Aorta (tissue), 5 donors: ENCODE results near the gene MAP3K14. TPM values are rescaled to one million over a fixed set of nuclear protein-coding genes. Genes with fewer than 3 reads are reported as not detected.

Experiments
- ATAC-seq: fragments of 200-7000 bp; cut with Tn5 transposase; one replicate; pipeline ENCODE4 v1.9.1; 2022; ENCODE audit warnings: moderate library complexity; ENCODE audit not compliant: low FRiP score
- DNase-seq, 2 donors: peaks; one replicate each; pipeline ENCODE4 v3.0.0-alpha.2; 2020
- H3K27ac ChIP-seq, 2 donors: one replicate each; pipeline ENCODE4 v1.5.1; 2013; ENCODE audit warnings: low read length in 2 of 2, mild to moderate bottlenecking in 2 of 2, moderate library complexity in 2 of 2, control low read depth in 1 of 2, inconsistent platforms in 1 of 2, low read depth in 1 of 2
- H3K27me3 ChIP-seq, 2 donors: one replicate each; pipeline ENCODE4 v1.6.1; 2013; ENCODE audit warnings: control low read depth in 1 of 2, low read length in 1 of 2, mild to moderate bottlenecking in 1 of 2, moderate library complexity in 1 of 2; ENCODE audit not compliant: insufficient read depth in 2 of 2, control insufficient read depth in 1 of 2
- H3K36me3 ChIP-seq, 2 donors: one replicate each; pipeline ENCODE4 v1.6.1; 2013; ENCODE audit warnings: control low read depth in 1 of 2, low read length in 1 of 2, mild to moderate bottlenecking in 1 of 2; ENCODE audit not compliant: insufficient read depth in 2 of 2, control insufficient read depth in 1 of 2
- H3K4me1 ChIP-seq, 2 donors: one replicate each; pipeline ENCODE4 v1.6.1; 2013; ENCODE audit warnings: low read length in 2 of 2, control low read depth in 1 of 2, mild to moderate bottlenecking in 1 of 2, moderate library complexity in 1 of 2; ENCODE audit not compliant: insufficient read depth in 2 of 2, control insufficient read depth in 1 of 2
- H3K4me3 ChIP-seq, 2 donors: one replicate each; pipeline ENCODE4 v1.5.1; 2013; ENCODE audit warnings: low read length in 2 of 2, control low read depth in 1 of 2, mild to moderate bottlenecking in 1 of 2
- H3K9me3 ChIP-seq: one replicate; pipeline ENCODE4 v1.6.1; 2013; ENCODE audit warnings: mild to moderate bottlenecking, low read length; ENCODE audit not compliant: control insufficient read depth
- WGBS, 2 donors: extraction: QIAGEN DNeasy Blood & Tissue Kit; methylation state at CpG; one replicate each; pipeline ENCODE4 v1.1.7; 2013; 5-methylcytosine and 5-hydroxymethylcytosine counted together
- intact Hi-C, 2 donors: fragments of 100-400 bp; cut with DNase I; formaldehyde crosslinking; loops; one replicate each; pipeline versions ENCODE4 v1.14.2 to v1.15.0; 2022
- polyA plus RNA-seq, 2 donors: library from polyadenylated mRNA; stranded (reverse); fragments of 200-250 nt; gene quantifications; one replicate each; pipeline ENCODE4 v1.2.3, GENCODE V29; 2013
- total RNA-seq, 2 donors: library from RNA; stranded (reverse); fragmentation: NEBNext Ultra II Directional; extraction: Animal tissue kit (Norgen Biotek cat#: 25700); gene quantifications; one replicate each; pipeline ENCODE4 v1.2.1, GENCODE V29; 2021
- donor health status: healthy with polysubstance abuse.
- donor health status: Bipolar disorder and iron deficiency.
- donor health status: DM: no; HTN: no; CAD: no.
- donor health status: DM: no; HTN: no; CAD: no.
- donor health status: DM: yes; HTN: yes; CAD: no.

The MAP3K14 gene
- total and polyA plus RNA-seq, 4 donors, result 5.9 to 19.7 (median 8.3) TPM

DNA sequence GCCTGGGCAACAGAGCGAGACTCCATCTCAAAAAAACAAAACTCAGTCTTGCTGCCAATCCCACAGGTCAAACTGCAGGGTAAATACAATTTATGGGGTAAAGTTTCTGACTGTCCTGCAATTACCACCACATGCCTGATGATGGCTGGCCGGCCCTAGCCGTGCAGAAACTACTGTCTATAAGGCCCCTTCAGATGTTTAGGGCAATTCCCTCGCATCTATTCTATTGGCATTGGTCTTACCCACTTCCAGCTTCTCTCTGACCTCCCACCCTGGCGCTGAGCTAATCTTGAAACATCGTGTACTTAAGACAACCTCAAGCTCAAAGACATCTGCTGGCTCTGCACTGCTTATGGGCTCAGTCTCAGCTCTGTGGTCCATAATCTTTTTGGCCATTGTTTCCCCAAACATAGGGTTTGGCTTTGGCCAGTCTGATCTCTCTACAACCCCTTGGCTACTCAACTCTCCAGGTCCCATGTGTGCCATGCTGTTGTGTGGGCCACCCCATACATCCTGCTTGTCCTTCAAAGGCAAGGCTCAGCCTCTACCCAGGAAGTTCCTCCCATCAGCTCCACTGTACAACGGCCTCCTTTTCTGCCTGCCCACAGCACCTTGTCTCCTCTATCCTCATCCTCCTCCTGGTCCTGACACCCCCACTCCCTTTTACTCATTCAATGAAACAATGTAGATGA lies 16.6 kb downstream of the MAP3K14 start:
- intact Hi-C loops, result no loop called here
- H3K4me1 ChIP-seq, result peaks cover 0 to 6% of the 10 kb centered on the region in 2 donors
- no peaks in the 10 kb centered on the region for H3K9me3 ChIP-seq
- no peak overlapping the region for H3K4me3 ChIP-seq
- ATAC-seq (no peak), DNase-seq (no peak)
- peaks cover 0 to 2% of the 10 kb centered on the region in 2 donors for H3K36me3 ChIP-seq
- WGBS, 2 donors, result 88 to 91% methylated on average over 7 of the region's 7 CpGs
- H3K27me3 ChIP-seq, result no peaks in the 10 kb centered on the region
- H3K27ac ChIP-seq, result no peak overlapping the region

DNA sequence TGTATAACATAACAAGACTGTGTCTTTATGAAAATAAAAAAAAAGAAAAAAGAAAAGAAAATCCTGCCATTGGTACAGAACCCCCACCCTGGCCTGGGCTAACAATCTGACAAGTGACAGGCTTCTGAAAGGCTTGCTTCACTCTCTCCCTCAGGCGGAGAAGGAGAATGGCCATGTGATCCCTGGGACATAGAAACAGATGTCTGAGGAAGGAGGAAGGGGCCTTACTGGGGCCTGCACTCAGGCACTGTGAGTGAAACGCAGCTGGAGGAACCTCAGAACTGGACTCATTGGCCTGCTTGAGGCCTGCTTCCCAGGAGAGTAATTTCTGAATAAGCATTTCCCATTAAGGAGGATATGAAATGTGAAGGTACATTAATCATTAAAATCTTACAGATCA lies 17.5 kb downstream of the MAP3K14 start:
- peak in 1 of 2 donors; percentile 61 for DNase-seq
- Histone ChIP-seq H3K9me3 (no peaks in the 10 kb centered on the region), H3K4me3 (no peak overlapping the region), H3K27me3 (no peaks in the 10 kb centered on the region), H3K27ac (no peak overlapping the region), H3K4me1 (peaks cover 2 to 6% of the 10 kb centered on the region in 2 donors), H3K36me3 (no peaks in the 10 kb centered on the region)
- 74 to 85% methylated on average over 2 of the region's 2 CpGs for WGBS, 2 donors
- ATAC-seq, result no peak
- intact Hi-C loops, result no loop called here

DNA sequence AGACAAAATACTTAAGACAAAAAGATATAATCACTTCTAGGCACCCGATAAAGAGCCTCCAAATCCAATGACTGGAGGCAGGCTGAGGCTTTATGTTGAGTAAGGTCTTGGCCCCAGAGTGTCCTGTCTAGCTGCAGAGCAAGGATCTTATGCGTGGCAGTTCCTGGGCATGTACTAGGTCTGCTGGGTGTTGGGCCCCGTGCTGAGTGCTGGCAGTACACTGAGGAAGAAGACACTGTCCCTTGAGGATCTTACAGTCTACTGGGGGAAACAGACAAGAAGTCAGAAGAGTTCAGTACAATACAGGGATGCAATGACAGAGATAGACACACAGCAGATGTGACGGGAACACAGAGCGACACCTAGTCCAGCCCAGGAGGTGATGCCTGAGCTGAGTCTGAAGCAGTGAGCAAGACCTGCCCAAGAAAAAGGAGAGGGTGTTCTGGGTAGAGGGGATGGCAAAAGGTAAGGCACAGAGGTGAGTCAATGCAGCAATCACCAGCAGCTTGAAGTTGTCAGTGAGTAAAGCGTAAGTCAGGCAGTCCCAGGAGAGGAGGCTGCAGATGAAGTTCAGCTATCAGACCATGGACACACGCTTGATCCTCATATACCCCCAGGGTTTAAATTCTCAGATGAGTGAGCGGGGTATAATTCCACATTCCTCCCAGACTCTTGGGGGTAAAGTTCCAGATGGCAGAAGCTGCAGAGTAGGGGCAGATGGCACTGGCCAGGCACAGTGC lies 18.1 kb downstream of the MAP3K14 start:
- WGBS, 2 donors, result 88 to 95% methylated on average over 8 of the region's 8 CpGs
- Histone ChIP-seq H3K4me1 (peaks cover 7 to 8% of the 10 kb centered on the region in 2 donors), H3K27ac (no peak overlapping the region), H3K9me3 (no peaks in the 10 kb centered on the region), H3K27me3 (no peaks in the 10 kb centered on the region), H3K36me3 (no peaks in the 10 kb centered on the region), H3K4me3 (no peak overlapping the region)
- intact Hi-C loops, result no loop called here
- DNase-seq (no peak), ATAC-seq (no peak)

DNA sequence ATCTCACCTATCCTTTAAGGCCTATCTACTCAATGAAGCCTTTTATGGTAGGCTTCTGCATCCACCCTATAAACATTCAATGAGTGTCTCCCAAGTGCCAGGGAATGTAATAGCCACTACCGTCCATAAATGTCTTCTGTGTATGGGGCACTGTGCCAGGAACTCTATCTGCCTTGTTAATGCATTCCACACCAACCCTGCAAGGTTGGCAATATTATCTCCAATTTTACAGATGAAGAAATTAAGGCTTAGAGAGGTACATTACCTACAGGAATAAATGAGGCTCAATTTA lies 20.0 kb downstream of the MAP3K14 start:
- no peak for ATAC-seq
- H3K27me3 ChIP-seq, result no peaks in the 10 kb centered on the region
- no peaks in the 10 kb centered on the region for H3K9me3 ChIP-seq
- H3K4me3 ChIP-seq, result no peak overlapping the region
- 5 to 7% methylated on average over 1 of the region's 1 CpG for WGBS, 2 donors
- H3K27ac ChIP-seq, result no peak overlapping the region
- intact Hi-C loops, result no loop called here
- H3K36me3 ChIP-seq, result no peaks in the 10 kb centered on the region
- no peak for DNase-seq
- peaks cover 8 to 16% of the 10 kb centered on the region in 2 donors for H3K4me1 ChIP-seq

DNA sequence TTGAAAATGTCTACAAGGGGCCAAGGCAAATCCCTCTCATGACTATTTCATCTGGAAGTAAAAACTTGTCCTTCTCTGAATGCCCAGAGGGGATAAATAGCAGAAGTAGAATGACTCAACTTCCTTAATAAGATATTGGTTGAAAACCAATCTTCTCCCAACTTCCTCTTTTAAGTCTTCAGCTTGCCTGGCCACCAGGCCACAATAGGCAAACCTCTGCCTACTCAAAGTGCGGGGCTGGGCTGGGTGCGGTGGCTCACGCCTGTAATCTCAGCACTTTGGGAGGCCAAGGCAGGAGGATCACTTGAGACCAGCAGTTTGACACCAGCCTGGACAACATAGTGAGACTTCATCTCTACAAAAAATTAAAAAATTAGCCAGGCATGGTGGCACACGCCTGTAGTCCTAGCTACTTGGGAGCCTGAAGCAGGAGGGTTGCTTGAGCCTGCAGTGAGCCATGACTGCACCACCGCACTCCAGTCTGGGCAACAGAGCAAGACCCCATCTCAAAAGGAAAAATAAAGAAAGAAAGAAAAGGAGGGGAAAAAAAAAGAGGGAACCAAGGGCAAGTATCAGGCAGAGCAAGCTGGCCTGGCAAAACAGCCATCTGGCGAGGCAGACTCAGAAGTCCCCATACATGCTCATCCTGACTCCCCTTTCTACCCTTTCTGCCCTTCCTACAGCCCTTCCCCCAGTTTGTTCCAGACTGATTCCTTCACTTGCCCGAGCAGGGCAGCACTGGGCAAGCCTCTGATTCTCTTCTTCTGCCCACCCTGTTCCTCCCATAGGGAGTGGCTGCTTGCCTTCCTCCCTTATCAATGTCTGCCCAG lies 20.6 kb downstream of the MAP3K14 start:
- H3K4me3 ChIP-seq, result no peak overlapping the region
- no peaks in the 10 kb centered on the region for H3K9me3 ChIP-seq
- H3K36me3 ChIP-seq, result no peaks in the 10 kb centered on the region
- H3K4me1 ChIP-seq, result peaks cover 8 to 16% of the 10 kb centered on the region in 2 donors
- 94 to 95% methylated on average over 7 of the region's 7 CpGs for WGBS, 2 donors
- H3K27ac ChIP-seq, result no peak overlapping the region
- intact Hi-C loops, result no loop called here
- peak; percentile 73 to 75 for DNase-seq
- no peak for ATAC-seq
- no peaks in the 10 kb centered on the region for H3K27me3 ChIP-seq

DNA sequence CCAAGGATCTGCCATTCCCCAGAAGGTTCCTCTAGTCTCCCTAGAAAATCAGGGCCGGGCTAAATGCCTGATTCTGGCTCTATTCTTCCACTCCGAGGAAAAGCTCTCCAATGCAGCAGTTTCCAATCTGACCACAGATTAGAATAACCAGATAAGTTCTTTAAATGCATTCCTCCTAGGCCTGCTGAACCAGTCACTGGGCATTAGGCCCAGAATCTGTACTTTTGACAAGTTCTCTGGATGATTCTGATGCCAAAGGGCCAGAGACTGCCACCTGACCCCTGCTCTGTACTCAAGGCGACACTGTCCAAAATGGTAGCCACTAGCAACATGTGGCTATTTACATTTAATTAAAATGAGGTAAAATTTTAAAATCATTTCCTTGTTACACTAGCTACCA lies 22.3 kb downstream of the MAP3K14 start:
- H3K4me1 ChIP-seq, result peaks cover 8 to 16% of the 10 kb centered on the region in 2 donors
- no peak overlapping the region for H3K4me3 ChIP-seq
- ATAC-seq (peak; percentile 63), DNase-seq (peak; percentile 49 to 69)
- no peaks in the 10 kb centered on the region for H3K9me3 ChIP-seq
- no peaks in the 10 kb centered on the region for H3K27me3 ChIP-seq
- intact Hi-C loops, result loop anchor here in 1 of 2 donors (5.0 kb wide), 1 partner anchor 78 kb away; no protein-coding TSS in a partner anchor
- peaks cover 0 to 2% of the 10 kb centered on the region in 2 donors for H3K36me3 ChIP-seq
- WGBS, 2 donors, result 4% methylated on average over 3 of the region's 3 CpGs
- H3K27ac ChIP-seq, result peak overlapping the region; percentile 10 to 96

DNA sequence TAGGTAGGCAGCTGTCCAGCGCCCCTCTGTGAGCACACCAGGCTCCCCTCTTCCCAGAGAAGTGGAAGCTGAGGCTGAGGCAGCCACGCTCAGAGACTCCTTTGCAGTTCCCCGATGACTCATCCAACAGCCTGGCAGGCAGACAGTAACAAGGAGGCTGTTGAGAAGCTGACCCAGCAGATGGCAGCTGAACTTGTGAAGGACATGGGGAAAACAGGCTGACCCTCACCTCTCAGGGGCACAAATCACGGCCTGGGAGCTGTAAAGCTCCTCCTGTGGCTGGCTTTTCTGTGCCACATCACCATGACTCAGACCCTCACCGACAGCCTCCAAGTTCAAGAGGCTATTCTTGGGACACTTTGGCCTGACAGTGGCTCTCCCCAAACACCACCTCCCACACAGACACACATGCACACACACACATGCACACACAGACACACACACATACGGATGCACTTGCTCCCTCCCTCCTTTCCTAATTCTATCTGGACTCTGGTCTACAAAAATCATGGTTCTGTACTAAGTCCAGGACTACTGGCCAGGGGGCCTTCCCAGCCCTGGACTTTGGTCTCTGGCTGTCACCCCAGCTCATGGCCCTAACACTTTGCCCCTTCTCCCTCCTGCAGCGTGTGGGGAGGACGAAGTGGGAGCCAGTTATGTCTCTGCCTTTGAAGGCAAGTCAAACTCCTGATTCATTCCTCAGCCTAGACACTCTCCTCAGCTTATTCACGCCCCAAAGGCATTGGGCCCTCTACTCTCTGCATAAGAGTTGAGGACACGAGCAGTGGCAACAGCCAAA lies 23.2 kb downstream of the MAP3K14 start:
- H3K4me3 ChIP-seq, result no peak overlapping the region
- peak overlapping the region; percentile 10 to 96 for H3K27ac ChIP-seq
- peak; percentile 92 to 93 for DNase-seq
- ATAC-seq, result peak; percentile 87
- H3K9me3 ChIP-seq, result no peaks in the 10 kb centered on the region
- peaks cover 8 to 16% of the 10 kb centered on the region in 2 donors for H3K4me1 ChIP-seq
- 6 to 10% methylated on average over 10 of the region's 10 CpGs for WGBS, 2 donors
- intact Hi-C loops, result loop anchor here in 1 of 2 donors (5.0 kb wide), 1 partner anchor 79 kb away; no protein-coding TSS in a partner anchor
- no peaks in the 10 kb centered on the region for H3K27me3 ChIP-seq
- H3K36me3 ChIP-seq, result peaks cover 0 to 2% of the 10 kb centered on the region in 2 donors
